GM21423 (cell line): ENCODE data around the gene TGFBR3L.
"Not testable (repeated sequence)": the region's sequence is repeated elsewhere in the genome, so short reads cannot be mapped to it uniquely, and the experiment has no call there.

Source experiments
- ATAC-seq: cut with Tn5 transposase; IDR thresholded peaks from one replicate; pipeline ENCODE4 v1.9.1; 2021; ENCODE audit warnings: mild to moderate bottlenecking, moderate library complexity; ENCODE audit not compliant: unreplicated experiment

The TGFBR3L gene

DNA sequence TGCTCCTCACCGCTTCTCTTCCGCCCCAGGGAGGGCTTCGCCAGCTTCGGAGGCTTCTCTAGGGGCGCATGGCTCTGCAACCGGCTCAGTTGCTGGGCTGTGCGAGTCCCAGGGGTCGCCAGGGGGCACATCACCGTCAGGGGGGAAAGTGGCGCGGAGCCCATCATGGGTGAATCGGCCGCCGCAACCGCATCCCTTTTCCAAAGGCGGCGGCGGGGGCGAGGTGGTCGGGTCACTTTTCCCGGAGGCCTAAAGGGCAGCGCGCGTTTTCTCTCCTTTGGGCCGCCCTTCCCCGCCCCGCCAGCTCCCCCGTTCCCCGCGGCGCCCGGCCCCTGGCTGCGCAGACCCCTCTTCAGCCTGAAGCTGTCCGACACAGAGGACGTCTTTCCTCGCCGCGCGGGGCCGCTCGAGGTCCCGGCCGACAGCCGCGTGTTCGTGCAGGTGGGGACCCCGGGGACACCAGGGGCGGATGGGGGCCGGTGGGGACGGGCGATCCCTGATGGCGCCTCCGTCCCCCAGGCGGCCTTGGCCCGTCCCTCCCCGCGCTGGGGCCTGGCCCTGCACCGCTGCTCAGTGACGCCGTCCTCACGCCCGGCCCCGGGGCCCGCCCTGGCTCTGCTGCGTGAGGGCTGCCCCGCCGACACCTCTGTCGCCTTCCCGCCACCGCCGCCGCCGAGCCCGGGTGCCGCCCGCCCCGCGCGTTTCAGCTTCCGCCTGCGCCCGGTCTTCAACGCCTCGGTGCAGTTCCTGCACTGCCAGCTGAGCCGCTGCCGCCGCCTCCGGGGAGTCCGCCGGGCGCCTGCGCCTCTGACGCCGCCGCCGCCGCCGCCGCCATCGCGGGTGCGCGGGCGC, 1.7 kb downstream of the TGFBR3L start:
- ATAC-seq = no peak

DNA sequence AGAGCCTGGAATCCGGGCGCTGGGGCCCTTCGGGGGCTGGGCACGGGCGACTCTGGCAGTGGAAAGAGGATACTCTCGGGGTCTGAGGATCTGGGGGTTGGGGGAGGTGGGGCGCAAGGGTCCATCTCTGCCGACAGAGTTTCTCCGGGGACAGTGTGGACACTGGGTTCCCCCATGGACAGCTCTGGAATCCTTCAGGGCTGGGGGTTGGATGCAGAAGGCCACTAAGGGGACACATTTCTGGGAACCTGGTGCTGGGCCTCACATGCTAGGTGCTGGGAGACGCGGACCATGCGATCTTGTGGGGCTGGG, 2.3 kb downstream of the TGFBR3L start:
- no peak for ATAC-seq

GRCh38 chr19:7917267-7918061, 2.8 kb downstream of the TGFBR3L start:
- no peak for ATAC-seq

- not testable (repeated sequence) for ATAC-seq
These were observed 3.5 kb downstream of the TGFBR3L start for GRCh38 chr19:7918062-7918614.

DNA sequence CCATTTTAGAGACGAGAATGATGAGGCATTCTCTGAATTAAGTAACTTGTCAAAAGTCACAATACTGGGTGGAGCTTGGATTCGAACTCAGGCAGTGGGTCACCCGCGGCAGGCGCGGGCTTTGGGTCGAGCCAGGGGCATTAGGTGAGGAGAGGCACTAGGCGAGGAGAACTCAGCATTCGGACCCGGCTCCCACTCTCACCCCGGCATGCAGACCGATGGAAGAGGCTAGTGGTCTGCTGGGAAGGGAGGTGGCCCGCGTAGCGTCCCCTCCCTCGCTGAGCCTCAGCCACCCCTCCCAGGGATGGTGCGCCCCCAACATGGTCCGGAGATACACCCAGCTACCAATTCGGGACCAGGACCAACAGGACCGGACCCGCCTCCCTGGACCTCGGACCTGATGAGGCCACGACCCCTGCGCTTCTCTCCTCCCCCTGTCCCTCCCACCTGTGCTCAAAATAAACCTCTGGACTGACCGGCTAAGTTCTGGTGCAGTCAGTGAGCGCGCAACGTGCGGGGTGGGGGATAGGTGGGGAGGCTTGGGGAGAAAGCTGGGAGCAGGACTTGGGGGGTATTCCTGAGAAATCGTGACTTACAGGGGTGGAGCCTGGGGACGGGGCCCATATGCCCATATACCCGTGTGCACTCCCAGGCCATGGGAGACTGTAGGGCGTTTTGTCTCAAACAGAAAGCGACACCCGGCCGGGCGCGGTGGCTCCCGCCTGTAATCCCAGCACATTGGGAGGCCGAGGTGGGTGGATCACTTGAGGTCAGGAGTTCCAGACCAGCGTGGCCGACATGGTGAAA, 4.2 kb downstream of the TGFBR3L start:
- no peak for ATAC-seq

- ATAC-seq = peak; percentile 61
These were observed 5.2 kb downstream of the TGFBR3L start, which contains the start of gene SNAPC2 for GRCh38 chr19:7919610-7920518. Gene SNAPC2 (plus strand): TSS chr19:7920338. CDS start chr19:7920367, 29 bp downstream.

- ATAC-seq = peak; percentile 38
These were observed 6.1 kb downstream of the TGFBR3L start for GRCh38 chr19:7920519-7921301.

DNA sequence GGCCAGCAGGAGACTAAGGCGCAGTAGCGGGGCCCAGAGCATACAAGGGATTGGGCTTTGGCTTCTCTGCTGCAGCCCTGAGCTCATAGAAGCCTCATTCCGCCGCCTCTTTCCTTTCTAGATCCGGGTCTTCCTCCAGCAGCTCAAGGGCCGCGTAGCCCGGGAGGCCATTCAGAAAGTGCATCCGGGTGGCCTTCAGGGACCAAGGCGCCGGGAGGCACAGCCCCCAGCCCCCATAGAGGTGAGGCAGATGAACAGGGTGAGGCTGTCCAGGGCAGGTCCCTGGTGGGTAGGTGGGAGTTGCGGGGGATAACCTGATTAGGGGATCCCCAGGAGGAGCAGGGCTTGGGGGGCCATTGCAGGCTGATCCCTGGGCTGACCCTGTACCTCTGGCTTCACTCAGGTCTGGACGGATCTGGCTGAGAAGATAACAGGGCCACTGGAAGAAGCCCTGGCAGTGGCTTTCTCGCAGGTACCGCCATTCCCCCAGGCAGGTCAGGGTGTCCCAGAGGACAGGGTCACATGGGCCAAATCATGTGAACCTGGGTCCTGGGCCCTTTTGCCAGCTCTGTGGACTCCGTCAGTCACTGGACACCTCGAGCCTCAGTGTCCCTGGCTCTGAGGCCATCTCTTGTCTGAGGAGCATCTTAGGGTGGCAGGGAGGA, 6.8 kb downstream of the TGFBR3L start:
- ATAC-seq = no peak

- no peak for ATAC-seq
These were observed 7.6 kb downstream of the TGFBR3L start for GRCh38 chr19:7921967-7922835.

DNA sequence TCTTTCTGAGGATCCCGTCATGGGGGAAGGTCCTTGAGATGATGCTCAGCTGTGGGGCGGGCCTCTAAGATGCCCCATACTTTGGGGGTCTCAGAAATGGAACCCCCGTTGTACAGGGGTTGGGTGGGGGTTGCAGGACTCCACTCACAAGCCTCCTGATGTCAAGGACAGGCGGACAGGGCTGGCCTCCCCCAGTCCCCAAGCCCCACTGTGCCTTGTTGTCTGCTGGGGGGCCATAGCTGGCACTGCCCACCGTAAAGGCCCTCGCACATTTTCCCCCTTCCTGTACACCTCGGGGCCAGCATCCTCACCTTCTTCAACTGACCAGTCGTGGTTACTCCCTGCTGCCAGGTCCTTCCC, 8.2 kb downstream of the TGFBR3L start:
- ATAC-seq = no peak

DNA sequence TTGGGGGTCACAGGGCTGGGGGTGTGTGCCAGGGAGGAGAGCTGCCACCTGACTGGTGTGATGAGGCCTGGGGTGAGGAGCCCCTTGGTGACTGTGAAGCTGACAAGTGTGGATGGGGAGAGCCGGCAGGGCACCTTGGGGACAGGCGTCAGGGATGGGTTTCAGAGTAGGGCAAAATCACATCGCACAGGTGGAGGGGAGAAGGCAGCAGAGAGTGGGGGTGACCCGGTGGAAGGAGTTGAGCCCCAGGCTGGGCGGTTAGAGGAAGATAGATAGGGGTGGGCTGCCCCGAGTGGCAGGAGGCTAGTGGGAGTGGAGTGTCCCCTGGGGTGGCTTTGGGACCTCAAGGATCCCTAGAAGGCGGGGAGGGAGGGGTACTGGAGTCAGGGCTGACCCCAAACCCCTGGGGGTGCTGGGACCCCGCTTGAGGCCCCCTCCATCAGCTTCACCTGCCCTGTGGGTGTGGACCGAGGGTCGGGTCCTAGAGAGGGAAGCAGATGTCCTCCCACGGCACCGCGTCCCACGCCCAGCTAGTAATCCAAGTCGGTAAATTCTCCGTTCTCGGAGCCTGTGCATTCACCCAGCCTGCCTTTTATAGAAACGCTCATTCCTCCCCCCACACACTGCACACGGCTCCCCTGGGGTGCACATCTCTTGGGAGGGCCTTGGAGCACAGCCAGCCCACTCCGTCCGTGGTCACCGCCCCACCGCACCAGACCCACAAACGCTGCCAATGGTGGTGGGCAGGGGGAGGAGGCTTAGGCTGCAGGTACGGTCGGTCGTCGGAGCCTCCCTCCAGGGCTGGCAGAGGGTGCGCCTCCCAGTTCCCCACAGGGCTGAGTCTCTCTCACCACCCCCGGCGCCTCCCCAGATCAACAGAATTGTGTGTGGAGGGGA, 8.9 kb downstream of the TGFBR3L start:
- ATAC-seq = no peak

DNA sequence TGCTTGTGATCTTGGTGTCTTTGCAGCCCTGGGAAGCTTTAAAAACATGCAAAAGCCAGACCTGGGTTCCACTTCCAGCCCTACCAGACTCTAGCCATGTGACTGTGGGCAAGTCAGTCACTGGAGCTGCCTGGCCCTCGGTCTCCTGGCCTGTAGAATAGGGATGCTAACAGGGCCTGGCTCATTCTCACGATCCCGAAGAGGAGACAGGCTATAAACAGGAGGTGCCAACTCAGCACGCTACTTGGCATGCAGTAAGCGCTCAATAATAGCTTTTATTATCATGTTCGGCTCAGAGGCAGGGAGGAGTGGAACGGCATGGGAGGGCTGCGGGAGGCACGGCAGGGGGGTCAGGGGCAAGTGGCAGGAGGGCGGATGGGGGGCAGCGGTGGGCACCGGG, 9.6 kb downstream of the TGFBR3L start:
- no peak for ATAC-seq

GRCh38 chr19:7924651-7925170, 10.1 kb downstream of the TGFBR3L start:
- no peak for ATAC-seq

DNA sequence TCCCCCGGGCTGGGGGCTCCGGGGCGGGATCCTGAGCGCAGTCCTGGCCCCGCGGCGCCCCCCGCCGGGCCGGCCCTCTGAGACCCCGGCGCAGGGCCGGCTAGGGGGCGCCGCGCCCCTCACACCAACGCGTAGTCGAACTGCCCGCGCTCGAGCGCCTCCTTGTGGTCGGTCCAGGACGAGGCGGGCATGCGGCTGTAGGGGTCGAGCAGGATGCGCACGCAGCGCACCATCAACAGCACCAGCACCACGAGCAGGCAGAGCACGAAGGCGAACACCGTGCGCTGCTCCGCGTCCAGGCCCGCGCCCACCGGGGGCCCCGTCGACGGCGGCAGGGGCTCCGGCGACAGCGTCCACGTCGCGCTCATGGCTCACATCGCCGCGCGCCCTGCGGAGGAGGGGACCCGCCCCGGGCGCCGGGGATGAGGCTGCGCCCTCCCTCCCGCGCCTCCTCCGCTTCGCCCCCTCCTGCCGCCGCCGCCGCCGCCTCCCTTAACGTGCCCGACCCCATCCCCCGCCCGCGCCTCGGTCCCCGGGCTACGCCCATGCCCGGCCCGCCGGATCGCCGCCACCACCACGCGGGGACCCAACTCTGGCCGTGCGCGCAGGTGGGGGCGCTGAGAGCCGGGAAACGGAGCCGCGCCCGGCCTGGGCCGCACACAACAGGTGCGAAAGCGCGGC, 10.7 kb downstream of the TGFBR3L start:
- ATAC-seq = no peak

DNA sequence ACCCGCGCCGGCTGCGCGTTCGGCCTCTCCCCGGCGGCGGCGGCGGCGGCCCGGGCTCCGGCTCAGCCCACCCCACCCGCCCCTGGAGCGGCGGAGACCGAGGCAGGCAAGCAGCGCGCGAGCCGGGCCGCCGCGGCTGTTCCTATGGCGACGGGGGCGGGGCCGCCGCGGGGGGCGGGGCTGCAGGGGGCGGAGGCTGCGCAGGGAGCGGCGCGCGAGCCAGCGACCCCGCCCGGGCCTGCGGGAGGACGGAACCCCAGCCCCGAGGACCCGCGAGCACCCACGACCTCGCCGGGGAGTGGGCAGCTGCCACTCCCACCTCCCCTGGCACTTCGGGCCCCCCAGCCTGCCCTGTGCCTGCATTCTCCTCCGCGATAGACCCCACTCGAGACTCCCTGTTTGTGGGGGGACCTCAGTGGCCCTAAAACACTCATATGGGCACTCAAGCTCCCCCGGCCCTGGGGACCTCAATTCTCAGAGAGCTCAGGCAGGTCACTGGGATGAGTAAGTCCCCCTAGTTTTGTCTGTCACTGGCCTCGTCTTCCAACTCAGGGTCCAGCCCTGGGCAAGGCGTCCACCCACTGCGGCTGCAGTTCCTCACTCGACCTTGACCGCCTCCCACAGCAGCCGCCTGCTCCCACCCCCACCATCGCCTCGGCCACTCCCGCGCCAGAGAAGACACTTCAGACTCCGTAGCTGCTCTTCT, 11.5 kb downstream of the TGFBR3L start, which contains the start of gene CTXN1:
TSS of gene CTXN1 (minus strand) at position 115 of the 706 bp plus-strand sequence. CDS start 597 bp downstream, outside the sequence.
- ATAC-seq = no peak
